Upper lobe of right lung (tissue), 1 donor: ENCODE measurements around the gene UQCC2. TPM values are rescaled to one million over a fixed set of nuclear protein-coding genes. Genes with fewer than 3 reads are reported as not detected.
A peak's percentile ranks its signal among the peaks of the same experiment; 100 is the strongest.

Experiments used
- ATAC-seq: fragments of 200-7000 bp; cut with Tn5 transposase; one replicate; pipeline ENCODE4 v1.9.1; 2020; ENCODE audit warnings: mild to moderate bottlenecking, moderate library complexity
- DNase-seq: peaks from one replicate; pipeline ENCODE4 v3.0.0-alpha.2; 2020
- H3K27ac ChIP-seq: fragments of 200-600 bp; one replicate; pipeline ENCODE4 v1.8.0; 2022
- H3K27me3 ChIP-seq: fragments of 200-600 bp; one replicate; pipeline ENCODE4 v1.8.0; 2022; ENCODE audit warnings: mild to moderate bottlenecking
- H3K36me3 ChIP-seq: fragments of 200-600 bp; one replicate; pipeline ENCODE4 v1.8.0; 2022
- H3K4me1 ChIP-seq: fragments of 200-600 bp; one replicate; pipeline ENCODE4 v1.8.0; 2022
- H3K4me3 ChIP-seq: fragments of 200-600 bp; one replicate; pipeline ENCODE4 v1.8.0; 2022; ENCODE audit warnings: mild to moderate bottlenecking
- H3K9me3 ChIP-seq: fragments of 200-600 bp; one replicate; pipeline ENCODE4 v1.8.0; 2022
- CTCF ChIP-seq: fragments of 200-600 bp; IDR thresholded peaks from one replicate; pipeline ENCODE4 v1.8.0; 2022; ENCODE audit warnings: antibody characterized with exemption
- intact Hi-C: fragments of 100-400 bp; cut with DNase I; formaldehyde crosslinking; loops from one replicate; pipeline ENCODE4 v1.11.0; 2022
- total RNA-seq: library from RNA; stranded (reverse); fragmentation: NEBNext Ultra II Directional; extraction: Animal tissue kit (Norgen Biotek cat#: 25700); gene quantifications from one replicate; pipeline ENCODE4 v1.2.1, GENCODE V29; 2021
- donor health status: DM: no; HTN: yes; CAD: no; lungs with severe emphysema.

The UQCC2 gene
- total RNA-seq, 1 donor from 2014 or later = 40.6 TPM

- Histone ChIP-seq H3K9me3 (no peaks in the 10 kb centered on the region), H3K4me1 (peaks cover 43% of the 10 kb centered on the region), H3K27me3 (no peaks in the 10 kb centered on the region), H3K36me3 (peaks cover 78% of the 10 kb centered on the region), H3K27ac (peak overlapping the region; percentile 77), H3K4me3 (no peak overlapping the region)
- ATAC-seq (no peak), DNase-seq (no peak)
- TF ChIP-seq CTCF = no peak
- intact Hi-C loops = loop anchor here (10.0 kb wide), 1 partner anchor 107 kb away; the partner anchor contains the start of gene BAK1
Measured at GRCh38 chr6:33691456-33692077, 19.9 kb downstream of the UQCC2 start.

GRCh38 chr6:33690766-33691165 lies 20.7 kb downstream of the UQCC2 start:
- Histone ChIP-seq H3K36me3 (peaks cover 78% of the 10 kb centered on the region), H3K4me3 (no peak overlapping the region), H3K27me3 (no peaks in the 10 kb centered on the region), H3K27ac (no peak overlapping the region), H3K9me3 (no peaks in the 10 kb centered on the region), H3K4me1 (peaks cover 35% of the 10 kb centered on the region)
- intact Hi-C loops = loop anchor here (10.0 kb wide), 1 partner anchor 106 kb away; the partner anchor contains the start of gene BAK1
- ATAC-seq (no peak), DNase-seq (no peak)
- TF ChIP-seq CTCF = no peak

GRCh38 chr6:33689879-33690278 lies 21.6 kb downstream of the UQCC2 start:
- no peaks in the 10 kb centered on the region for H3K9me3 ChIP-seq
- intact Hi-C loops = loop anchor here (10.0 kb wide), 1 partner anchor 105 kb away; the partner anchor contains the start of gene BAK1
- no peaks in the 10 kb centered on the region for H3K27me3 ChIP-seq
- no peak for DNase-seq
- no peak for TF ChIP-seq CTCF
- ATAC-seq = no peak
- no peak overlapping the region for H3K27ac ChIP-seq
- no peak overlapping the region for H3K4me3 ChIP-seq
- H3K4me1 ChIP-seq = peaks cover 26% of the 10 kb centered on the region
- peaks cover 78% of the 10 kb centered on the region for H3K36me3 ChIP-seq

- no peak for TF ChIP-seq CTCF
- Histone ChIP-seq H3K4me3 (no peak overlapping the region), H3K4me1 (peaks cover 21% of the 10 kb centered on the region), H3K9me3 (no peaks in the 10 kb centered on the region), H3K27ac (no peak overlapping the region), H3K36me3 (peaks cover 86% of the 10 kb centered on the region), H3K27me3 (no peaks in the 10 kb centered on the region)
- intact Hi-C loops = no loop called here
- ATAC-seq = no peak
- no peak for DNase-seq
Measured at GRCh38 chr6:33689148-33689494, 22.4 kb downstream of the UQCC2 start.

GRCh38 chr6:33688451-33689147 lies 22.9 kb downstream of the UQCC2 start:
- DNase-seq = no peak
- peaks cover 16% of the 10 kb centered on the region for H3K4me1 ChIP-seq
- no peak for ATAC-seq
- no peaks in the 10 kb centered on the region for H3K9me3 ChIP-seq
- H3K36me3 ChIP-seq = peaks cover 85% of the 10 kb centered on the region
- intact Hi-C loops = no loop called here
- H3K4me3 ChIP-seq = no peak overlapping the region
- no peak for TF ChIP-seq CTCF
- H3K27ac ChIP-seq = no peak overlapping the region
- H3K27me3 ChIP-seq = no peaks in the 10 kb centered on the region
